Fibroblast of skin of right biceps (primary cell): Measurements from ENCODE around the gene NSRP1.
"Not testable (repeated sequence)": the region's sequence is repeated elsewhere in the genome, so short reads cannot be mapped to it uniquely, and the experiment has no call there.

Source experiments
- DNase-seq: peaks from one replicate; pipeline ENCODE4 v3.0.0-alpha.2; 2013

Gene NSRP1

GRCh38 chr17:30188211-30188939 lies 71.8 kb downstream of the NSRP1 start:
- no peak for DNase-seq

- DNase-seq: no peak
Observed at GRCh38 chr17:30191072-30191471, 74.5 kb downstream of the NSRP1 start.

- no peak for DNase-seq
Observed at GRCh38 chr17:30196504-30196903, 79.9 kb downstream of the NSRP1 start.

- DNase-seq: no peak
Observed at GRCh38 chr17:30197416-30197815, 80.8 kb downstream of the NSRP1 start.

DNA sequence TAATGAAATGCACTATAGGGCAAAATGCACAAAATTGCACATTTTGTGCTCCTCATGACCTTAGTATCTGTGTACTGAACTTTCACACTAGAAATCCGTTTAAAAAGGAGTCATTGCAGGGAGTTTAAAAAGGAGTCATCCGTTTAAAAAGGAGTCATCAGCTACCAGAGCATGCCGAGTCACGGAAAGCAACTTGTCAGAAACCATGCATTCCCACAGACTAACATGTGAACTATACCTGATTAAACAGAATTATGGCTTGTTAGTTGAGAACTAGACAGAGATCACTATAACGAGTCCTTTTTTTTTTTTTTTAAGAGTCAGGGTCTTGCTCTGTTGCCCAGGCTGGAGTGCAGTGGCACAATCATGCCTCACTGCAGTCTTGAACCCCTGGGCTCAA lies 83.0 kb downstream of the NSRP1 start:
- no peak for DNase-seq

- DNase-seq: no peak
Observed at GRCh38 chr17:30200106-30200505, 83.5 kb downstream of the NSRP1 start.

GRCh38 chr17:30200656-30201055 lies 84.0 kb downstream of the NSRP1 start:
- not testable (repeated sequence) for DNase-seq

GRCh38 chr17:30203471-30203981 lies 86.9 kb downstream of the NSRP1 start:
- DNase-seq: no peak

DNA sequence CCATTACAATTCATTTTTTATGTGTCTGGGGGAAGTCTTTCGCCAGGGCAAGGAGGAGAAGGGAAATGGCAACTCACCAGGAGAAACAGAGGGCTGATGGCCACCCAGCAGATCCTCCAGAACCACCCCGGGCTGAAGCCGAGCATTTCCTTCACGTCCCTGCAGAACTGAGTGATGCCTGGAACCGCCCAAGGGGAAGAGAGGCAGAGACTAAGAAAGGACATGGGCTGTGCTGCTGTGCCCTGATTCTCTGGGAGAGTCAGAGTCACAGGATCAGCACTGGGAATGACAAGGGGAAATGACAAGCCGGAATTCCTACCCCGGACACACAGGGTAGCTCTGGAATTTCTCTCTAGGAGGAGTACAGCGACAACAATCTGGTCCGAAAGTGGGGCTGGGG lies 91.0 kb downstream of the NSRP1 start:
- no peak for DNase-seq

DNA sequence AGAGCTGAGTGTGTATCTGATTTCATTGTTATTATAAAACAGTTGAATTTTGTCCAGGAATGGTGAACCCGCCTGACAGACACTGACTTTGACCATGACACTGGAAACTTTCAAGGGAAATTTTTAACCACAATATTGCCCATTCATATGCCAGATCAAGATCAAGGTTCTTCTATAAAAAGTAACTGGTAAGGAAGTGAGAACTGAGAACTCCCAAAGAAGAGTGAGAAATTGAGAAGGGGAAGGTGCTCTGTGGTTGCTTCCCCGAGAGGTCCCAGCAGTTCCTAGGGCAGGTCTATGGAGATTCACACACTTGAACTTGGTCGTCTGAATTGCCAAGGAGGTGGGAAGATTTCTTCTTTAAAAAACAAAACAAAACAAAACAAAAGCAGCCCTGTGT lies 91.6 kb downstream of the NSRP1 start:
- DNase-seq: no peak

GRCh38 chr17:30209930-30210329 lies 93.3 kb downstream of the NSRP1 start:
- DNase-seq: no peak

DNA sequence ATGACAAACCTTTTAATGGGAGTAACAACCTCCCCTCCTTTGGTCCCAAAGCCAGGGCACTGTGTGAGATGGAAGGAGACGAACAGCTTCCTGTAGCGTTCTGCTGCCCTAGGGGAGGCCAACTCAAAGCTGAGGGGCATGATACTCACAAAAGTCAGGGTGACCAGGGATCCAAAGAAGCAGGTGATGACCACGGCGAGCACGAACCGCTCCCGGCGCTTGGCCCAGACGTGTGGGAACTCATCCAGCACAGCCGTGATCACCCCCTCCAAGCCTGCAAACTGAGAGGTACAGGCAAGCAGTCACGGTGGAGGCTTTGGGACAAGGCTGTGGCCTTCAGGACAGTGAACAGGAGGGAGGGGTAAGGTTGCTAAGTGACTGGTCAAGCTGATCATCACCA lies 93.8 kb downstream of the NSRP1 start:
- no peak for DNase-seq

DNA sequence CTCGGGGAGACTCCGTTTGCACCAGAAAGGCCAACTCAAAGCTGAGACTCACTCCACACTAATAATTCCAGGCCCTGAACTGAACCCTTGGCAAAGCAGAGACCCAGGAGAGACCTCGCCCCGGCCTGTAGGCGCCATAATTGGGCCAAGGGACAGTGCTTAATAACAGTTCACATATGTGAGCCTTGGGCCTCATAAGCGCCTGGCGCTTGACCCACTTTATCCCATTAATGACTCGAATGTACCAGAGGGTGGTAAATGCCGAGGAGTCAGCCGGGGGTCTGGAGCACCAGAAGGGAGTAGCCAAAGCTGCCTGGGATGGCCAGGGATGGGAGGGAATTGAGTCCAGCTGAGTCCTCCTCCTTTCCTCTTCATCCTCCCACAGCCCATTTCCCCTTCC lies 94.3 kb downstream of the NSRP1 start:
- no peak for DNase-seq

GRCh38 chr17:30211371-30211770 lies 94.8 kb downstream of the NSRP1 start:
- no peak for DNase-seq

DNA sequence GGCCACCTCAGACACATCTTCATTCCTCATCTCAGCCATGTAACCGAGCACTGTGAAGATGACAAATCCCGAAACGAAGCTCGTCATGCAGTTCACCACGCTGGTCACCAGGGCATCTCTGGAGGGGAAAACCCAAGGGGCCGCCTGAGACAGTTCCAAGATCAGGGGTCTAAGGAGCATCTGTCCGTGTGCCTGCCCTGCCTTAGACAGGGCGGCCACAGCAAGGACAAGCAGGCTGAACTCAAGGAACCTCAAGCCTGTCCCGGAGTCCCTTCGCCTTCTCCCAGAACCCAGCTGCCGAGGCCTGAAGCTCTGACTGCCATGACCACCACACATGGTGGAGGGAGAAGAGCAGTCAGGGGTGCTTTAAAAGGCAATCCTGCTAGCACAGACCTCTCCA lies 96.1 kb downstream of the NSRP1 start:
- DNase-seq: no peak

DNA sequence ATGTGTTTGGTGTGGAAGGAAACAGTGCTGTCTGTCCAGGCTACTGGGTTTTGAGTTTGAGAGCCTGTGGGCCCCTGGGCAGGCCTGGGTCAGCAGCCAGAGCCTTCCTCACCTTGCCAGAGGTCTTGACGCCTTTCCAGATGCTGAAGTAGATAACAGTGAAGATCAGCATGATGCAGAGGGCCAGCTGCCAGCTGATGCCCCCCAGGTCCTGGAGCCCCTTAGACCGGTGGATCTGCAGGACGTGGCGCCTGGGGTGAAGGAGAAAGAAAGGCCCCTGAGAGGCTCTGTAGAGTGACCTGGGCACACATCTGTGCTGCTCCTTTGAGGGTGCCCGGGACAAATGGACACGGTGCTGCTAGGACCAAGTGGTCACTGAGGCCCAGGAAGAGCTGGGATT lies 100.4 kb downstream of the NSRP1 start:
- DNase-seq: no peak

DNA sequence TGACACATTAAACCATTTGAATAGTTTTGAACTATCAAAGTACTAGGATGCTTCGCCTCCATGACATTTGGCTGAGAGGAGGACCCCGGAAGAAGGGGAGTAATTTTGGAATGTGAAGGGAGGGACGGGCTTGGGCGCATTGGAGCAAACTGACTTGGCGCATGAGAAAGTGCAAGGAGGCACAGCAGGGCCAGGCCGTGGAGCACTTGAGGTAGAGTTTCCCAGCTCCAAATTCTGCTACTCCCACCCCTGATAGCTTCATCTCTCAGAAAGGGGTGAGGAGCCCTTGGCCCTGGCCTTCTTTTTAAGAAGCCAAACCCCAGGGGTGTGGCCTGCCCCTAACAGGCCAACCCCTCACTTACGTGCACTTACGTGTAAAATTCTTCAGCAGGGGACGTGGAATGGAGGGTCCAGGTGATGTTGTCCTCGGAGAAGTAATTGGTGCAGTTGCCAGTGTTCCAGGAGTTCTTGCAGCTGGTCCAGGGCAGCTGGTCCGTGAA lies 101.2 kb downstream of the NSRP1 start:
- DNase-seq: no peak

DNA sequence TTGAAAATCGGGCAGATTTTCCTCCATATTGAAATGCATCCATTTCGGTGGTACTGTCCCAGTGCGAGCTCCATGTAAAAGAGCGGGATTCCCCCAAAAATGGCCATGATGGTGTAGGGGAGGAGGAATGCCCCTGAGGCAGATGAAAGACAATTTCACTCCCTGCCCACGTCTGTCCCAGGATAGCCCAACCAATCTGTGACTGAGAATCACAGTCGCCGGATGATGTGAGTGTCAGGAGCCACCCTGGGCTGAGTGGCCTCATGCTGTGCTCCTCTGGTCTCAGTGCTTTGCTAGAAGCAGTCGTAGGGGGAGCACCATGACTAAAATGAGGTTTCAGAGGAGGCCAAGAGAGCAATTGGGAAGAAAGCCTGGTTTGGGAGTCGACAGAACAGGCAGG lies 102.2 kb downstream of the NSRP1 start:
- DNase-seq: no peak

DNA sequence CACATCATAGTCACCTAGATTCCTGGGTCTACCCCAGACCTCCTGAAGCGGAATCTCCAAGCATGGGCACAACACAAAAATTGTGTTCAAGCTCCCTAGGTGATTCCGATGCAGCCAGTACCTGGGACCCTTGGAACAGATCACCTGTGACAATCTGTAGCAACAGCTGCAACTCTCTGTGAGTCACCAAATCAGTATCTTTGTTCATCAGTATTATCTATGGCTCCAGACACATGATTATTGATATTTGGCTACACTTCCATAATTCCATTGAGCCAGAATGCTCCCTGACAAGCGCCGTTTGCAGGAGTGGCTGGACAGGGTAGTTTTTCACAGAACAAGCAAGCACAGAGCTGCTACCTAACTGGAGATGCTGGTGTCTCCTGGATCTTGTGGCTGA lies 102.7 kb downstream of the NSRP1 start:
- no peak for DNase-seq

DNA sequence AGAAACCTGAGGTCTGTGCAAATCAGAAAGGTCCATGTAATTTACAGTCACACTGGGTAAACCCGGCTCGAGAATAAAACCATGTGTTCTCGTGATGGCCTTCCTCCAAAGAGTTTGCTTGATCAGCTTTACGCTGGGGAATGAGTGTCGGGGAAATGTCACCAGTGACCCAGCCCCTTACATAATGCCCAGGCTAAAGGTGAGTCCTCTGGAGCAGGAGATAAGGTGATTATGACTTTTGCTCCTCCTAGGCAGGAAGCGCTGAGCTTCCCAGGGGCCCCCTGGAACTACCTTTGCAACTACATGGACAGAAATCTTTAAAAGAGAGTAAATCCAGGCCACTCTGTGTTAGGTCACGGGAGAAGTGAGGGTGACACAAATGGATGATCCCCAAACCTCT lies 103.2 kb downstream of the NSRP1 start:
- no peak for DNase-seq

GRCh38 chr17:30220414-30220813 lies 103.8 kb downstream of the NSRP1 start:
- no peak for DNase-seq

GRCh38 chr17:30221346-30221745 lies 104.7 kb downstream of the NSRP1 start:
- DNase-seq: no peak

GRCh38 chr17:30222251-30222650 lies 105.6 kb downstream of the NSRP1 start:
- no peak for DNase-seq

DNA sequence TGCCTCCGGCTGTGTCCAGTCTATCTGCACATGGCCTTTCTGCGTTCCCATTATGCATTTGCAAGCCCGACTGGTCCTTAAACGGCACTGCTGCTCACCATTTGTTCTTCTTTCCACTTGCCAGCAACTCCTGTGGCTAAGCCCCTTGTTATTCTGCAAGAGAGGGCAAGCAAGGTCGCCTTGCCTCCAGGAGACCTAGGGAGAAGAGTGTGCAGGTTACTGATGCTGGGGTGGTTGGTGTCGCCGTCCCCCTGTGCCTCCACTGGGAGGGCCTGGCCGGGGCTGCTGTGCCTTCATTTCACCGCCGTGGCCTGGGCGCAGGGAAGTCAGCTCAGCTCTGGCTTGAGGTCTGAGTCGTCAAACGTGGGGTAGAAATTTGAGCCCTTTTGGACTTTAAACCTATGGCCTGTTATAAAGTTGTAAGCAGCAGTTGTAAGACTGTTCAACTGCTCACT lies 106.1 kb downstream of the NSRP1 start:
- DNase-seq: no peak

DNA sequence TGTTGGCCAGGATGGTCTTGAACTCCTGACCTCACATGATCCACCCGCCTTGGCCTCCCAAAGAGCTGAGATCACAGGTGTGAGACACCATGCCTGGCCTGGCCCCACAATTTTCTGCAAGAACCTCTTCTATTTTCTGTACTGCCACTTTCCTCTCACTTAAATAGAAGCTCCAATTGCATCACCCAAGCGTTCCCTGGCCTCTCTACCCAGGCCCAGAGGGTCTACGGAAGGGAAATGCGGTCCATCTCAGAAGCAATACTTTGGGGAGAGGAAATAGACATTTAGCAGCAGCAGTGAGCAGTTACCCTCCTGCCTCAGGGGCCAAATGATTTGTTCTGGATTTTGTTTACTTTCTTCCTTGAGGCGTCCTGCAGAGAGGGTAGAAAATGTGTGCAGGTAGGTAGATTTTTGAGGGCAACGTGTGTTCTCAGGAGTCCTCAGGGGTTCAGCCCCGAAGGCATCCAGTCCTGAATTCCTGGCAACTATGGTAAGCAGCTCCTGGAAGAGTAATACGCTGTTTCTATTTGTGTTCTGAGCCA lies 107.9 kb downstream of the NSRP1 start:
- DNase-seq: no peak
